ENCODE results near the gene FBXL16.

The FBXL16 gene

GRCh38 chr16:649631-650030 lies 56.0 kb downstream of the FBXL16 start:
- peak overlapping the region; percentile 99 for H3K4me2 ChIP-seq (ENCODE audit: low read length)
- H4K20me1 ChIP-seq (ENCODE audit: control insufficient read depth, insufficient read depth, low read depth, low read length): no peaks in the 10 kb centered on the region
- peaks cover 7% of the 10 kb centered on the region for H3F3A ChIP-seq (ENCODE audit: control insufficient read depth, insufficient read depth)
- peaks cover 49% of the 10 kb centered on the region for H3K36me3 ChIP-seq (ENCODE audit: control insufficient read depth, low read length)
- H3K27ac ChIP-seq (ENCODE audit: low read depth, low read length): peak overlapping the region; percentile 50
- no peaks in the 10 kb centered on the region for H3K27me3 ChIP-seq (ENCODE audit: control insufficient read depth, low read length)
- H3K4me1 ChIP-seq (ENCODE audit: control insufficient read depth, low read length): peaks cover 33% of the 10 kb centered on the region
- H3K4me3 ChIP-seq (ENCODE audit: low read length): peak overlapping the region; percentile 80
- no peaks in the 10 kb centered on the region for H3K9me3 ChIP-seq (ENCODE audit: control insufficient read depth, insufficient read depth, low read length)
- H3K79me2 ChIP-seq (ENCODE audit: control insufficient read depth, low read length): peaks cover 57% of the 10 kb centered on the region
- H3K9me2 ChIP-seq (replicated peaks; ENCODE audit: control insufficient read depth, low read length): no peaks in the 10 kb centered on the region
- TF ChIP-seq EZH2phosphoT487 (IDR thresholded peaks at IDR 0.05; ENCODE audit: borderline replicate concordance, low read length): no peak
- TF ChIP-seq CTCF (IDR thresholded peaks at IDR 0.05; ENCODE audit: low read depth, low read length, poor library complexity, severe bottlenecking): no peak

- H4K20me1 ChIP-seq (ENCODE audit: control insufficient read depth, insufficient read depth, low read depth, low read length): no peaks in the 10 kb centered on the region
- peaks cover 63% of the 10 kb centered on the region for H3K79me2 ChIP-seq (ENCODE audit: control insufficient read depth, low read length)
- H3K27ac ChIP-seq (ENCODE audit: low read depth, low read length): peak within 1 kb of the TSS; percentile 74
- H3K4me1 ChIP-seq (ENCODE audit: control insufficient read depth, low read length): peaks cover 33% of the 10 kb centered on the region
- TF ChIP-seq CTCF (IDR thresholded peaks at IDR 0.05; ENCODE audit: low read depth, low read length, poor library complexity, severe bottlenecking): no peak
- no peak for TF ChIP-seq EZH2phosphoT487 (IDR thresholded peaks at IDR 0.05; ENCODE audit: borderline replicate concordance, low read length)
- H3K9me2 ChIP-seq (replicated peaks; ENCODE audit: control insufficient read depth, low read length): no peaks in the 10 kb centered on the region
- no peaks in the 10 kb centered on the region for H3K27me3 ChIP-seq (ENCODE audit: control insufficient read depth, low read length)
- H3K9me3 ChIP-seq (ENCODE audit: control insufficient read depth, insufficient read depth, low read length): no peaks in the 10 kb centered on the region
- H3K4me3 ChIP-seq (ENCODE audit: low read length): peak within 1 kb of the TSS; percentile 80
- peaks cover 7% of the 10 kb centered on the region for H3F3A ChIP-seq (ENCODE audit: control insufficient read depth, insufficient read depth)
- H3K4me2 ChIP-seq (ENCODE audit: low read length): peak within 1 kb of the TSS; percentile 99
- peaks cover 51% of the 10 kb centered on the region for H3K36me3 ChIP-seq (ENCODE audit: control insufficient read depth, low read length)
Observed at GRCh38 chr16:648781-649589, 56.6 kb downstream of the FBXL16 start, which contains the start of gene WDR90. WDR90 (plus strand) TSS chr16:649365; CDS start chr16:649417, 52 bp downstream.

GRCh38 chr16:648071-648780 lies 57.4 kb downstream of the FBXL16 start:
- TF ChIP-seq CTCF (IDR thresholded peaks at IDR 0.05; ENCODE audit: low read depth, low read length, poor library complexity, severe bottlenecking): peak; percentile 92
- TF ChIP-seq EZH2phosphoT487 (IDR thresholded peaks at IDR 0.05; ENCODE audit: borderline replicate concordance, low read length): no peak
- peaks cover 71% of the 10 kb centered on the region for H3K79me2 ChIP-seq (ENCODE audit: control insufficient read depth, low read length)
- no peaks in the 10 kb centered on the region for H3K27me3 ChIP-seq (ENCODE audit: control insufficient read depth, low read length)
- peak overlapping the region; percentile 99 for H3K4me2 ChIP-seq (ENCODE audit: low read length)
- no peaks in the 10 kb centered on the region for H4K20me1 ChIP-seq (ENCODE audit: control insufficient read depth, insufficient read depth, low read depth, low read length)
- peak overlapping the region; percentile 80 for H3K4me3 ChIP-seq (ENCODE audit: low read length)
- H3F3A ChIP-seq (ENCODE audit: control insufficient read depth, insufficient read depth): peaks cover 7% of the 10 kb centered on the region
- no peaks in the 10 kb centered on the region for H3K9me3 ChIP-seq (ENCODE audit: control insufficient read depth, insufficient read depth, low read length)
- peak overlapping the region; percentile 74 for H3K27ac ChIP-seq (ENCODE audit: low read depth, low read length)
- peaks cover 36% of the 10 kb centered on the region for H3K4me1 ChIP-seq (ENCODE audit: control insufficient read depth, low read length)
- no peaks in the 10 kb centered on the region for H3K9me2 ChIP-seq (replicated peaks; ENCODE audit: control insufficient read depth, low read length)
- H3K36me3 ChIP-seq (ENCODE audit: control insufficient read depth, low read length): peaks cover 45% of the 10 kb centered on the region
